Measurements from ENCODE around the gene ZNF275. TPM values are rescaled to one million over a fixed set of nuclear protein-coding genes. Genes with fewer than 3 reads are reported as not detected.
"Not testable (repeated sequence)": the region's sequence is repeated elsewhere in the genome, so short reads cannot be mapped to it uniquely, and the experiment has no call there.

The ZNF275 gene
- total and polyA plus RNA-seq, 4 donors, result 2.7 to 11.5 (median 6.7) TPM

DNA sequence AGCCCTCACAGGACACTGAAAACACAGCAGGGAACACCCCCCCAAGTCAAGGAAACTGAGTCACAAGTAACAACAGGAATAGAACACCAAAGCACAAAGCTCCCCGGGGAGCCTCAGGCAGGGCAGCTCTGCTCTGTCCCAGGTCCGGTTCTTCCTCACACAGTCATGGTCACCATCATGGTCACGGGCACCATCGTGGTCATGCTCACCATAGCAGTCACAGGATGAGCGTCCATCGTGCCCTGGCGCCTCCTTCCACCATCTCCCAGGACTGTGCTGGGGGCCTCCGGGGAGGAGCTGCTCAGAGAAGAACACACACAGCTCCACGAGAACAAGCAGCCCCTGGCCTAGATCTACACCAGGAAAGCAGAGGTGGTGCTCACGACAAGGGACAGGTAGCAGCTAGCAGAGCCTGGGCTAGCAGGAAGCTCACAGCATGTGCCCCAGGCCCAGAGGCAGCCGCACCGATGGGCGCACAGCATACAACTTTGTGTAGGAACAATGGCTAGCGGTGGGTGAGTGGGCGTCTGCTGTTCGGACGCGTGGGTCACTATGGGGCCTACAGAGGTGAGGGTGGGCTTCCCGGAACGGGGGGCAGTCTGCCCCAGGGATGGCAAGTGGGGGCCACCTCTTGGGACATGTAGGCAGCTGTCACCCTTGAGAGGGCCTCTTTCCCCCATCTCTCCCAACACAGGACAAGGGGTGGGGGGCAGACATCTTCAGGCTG is 15.8 kb upstream of the ZNF275 start:
- TF ChIP-seq, protein P1, sequence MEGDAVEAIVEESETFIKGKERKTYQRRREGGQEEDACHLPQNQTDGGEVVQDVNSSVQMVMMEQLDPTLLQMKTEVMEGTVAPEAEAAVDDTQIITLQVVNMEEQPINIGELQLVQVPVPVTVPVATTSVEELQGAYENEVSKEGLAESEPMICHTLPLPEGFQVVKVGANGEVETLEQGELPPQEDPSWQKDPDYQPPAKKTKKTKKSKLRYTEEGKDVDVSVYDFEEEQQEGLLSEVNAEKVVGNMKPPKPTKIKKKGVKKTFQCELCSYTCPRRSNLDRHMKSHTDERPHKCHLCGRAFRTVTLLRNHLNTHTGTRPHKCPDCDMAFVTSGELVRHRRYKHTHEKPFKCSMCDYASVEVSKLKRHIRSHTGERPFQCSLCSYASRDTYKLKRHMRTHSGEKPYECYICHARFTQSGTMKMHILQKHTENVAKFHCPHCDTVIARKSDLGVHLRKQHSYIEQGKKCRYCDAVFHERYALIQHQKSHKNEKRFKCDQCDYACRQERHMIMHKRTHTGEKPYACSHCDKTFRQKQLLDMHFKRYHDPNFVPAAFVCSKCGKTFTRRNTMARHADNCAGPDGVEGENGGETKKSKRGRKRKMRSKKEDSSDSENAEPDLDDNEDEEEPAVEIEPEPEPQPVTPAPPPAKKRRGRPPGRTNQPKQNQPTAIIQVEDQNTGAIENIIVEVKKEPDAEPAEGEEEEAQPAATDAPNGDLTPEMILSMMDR (IDR thresholded peaks at IDR 0.05; ENCODE audit: control extremely low read depth, extremely low read depth), result no peak
- 91 to 98% methylated on average over 14 to 20 of the region's 20 CpGs for WGBS, 2 donors
- H3K9ac ChIP-seq (ENCODE audit: insufficient read depth in 1 of 2, low read length in 2 of 2), result no peak overlapping the region

DNA sequence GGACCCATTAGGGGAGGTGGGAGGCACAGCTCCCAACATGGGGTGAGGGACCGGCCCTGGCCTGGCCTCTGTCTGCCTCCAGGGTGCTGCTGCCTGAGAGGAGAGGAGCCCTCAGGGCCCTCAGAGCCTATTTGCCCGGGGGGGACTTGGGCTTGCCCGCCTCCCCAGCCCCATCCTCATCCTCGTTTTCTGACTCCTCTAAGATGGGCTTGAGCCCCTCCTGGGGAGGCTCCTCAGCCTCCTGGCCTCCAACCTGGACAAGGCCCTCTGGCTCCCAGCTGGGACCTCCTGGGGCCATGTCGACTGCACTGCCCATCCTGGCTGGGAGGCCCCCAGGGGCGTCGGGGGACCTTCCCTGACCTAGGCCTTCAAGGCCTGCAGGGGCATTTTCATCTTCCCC is 15.1 kb upstream of the ZNF275 start:
- DNase-seq (no peak), ATAC-seq (ENCODE audit: insufficient read depth, low FRiP score) (no peak)
- Histone ChIP-seq H3K4me1 (ENCODE audit: control insufficient read depth in 5 of 5, insufficient read depth in 5 of 5, low read length in 5 of 5) (no peaks in the 10 kb centered on the region), H3K27ac (ENCODE audit: low read depth in 1 of 2, low read length in 1 of 2) (no peak overlapping the region), H3K27me3 (ENCODE audit: control insufficient read depth in 3 of 3, insufficient read depth in 3 of 3, low read length in 2 of 3) (peaks cover 0 to 15% (median 2%) of the 10 kb centered on the region in 3 donors), H3K9me3 (ENCODE audit: control insufficient read depth in 4 of 4, insufficient read depth in 3 of 4, low read length in 3 of 4) (peaks cover 0 to 6% (median 0%) of the 10 kb centered on the region in 4 donors), H3K9ac (ENCODE audit: insufficient read depth in 1 of 2, low read length in 2 of 2) (no peak overlapping the region), H3K36me3 (ENCODE audit: control insufficient read depth in 4 of 4, insufficient read depth in 4 of 4, low read length in 4 of 4) (no peaks in the 10 kb centered on the region), H3K4me3 (no peak overlapping the region)
- 80 to 82% methylated on average over 4 to 7 of the region's 7 CpGs for WGBS, 2 donors
- TF ChIP-seq, protein P1 (IDR thresholded peaks at IDR 0.05; ENCODE audit: control extremely low read depth, extremely low read depth), result no peak

More for the DNA sequence above, 15.8 kb upstream of the ZNF275 start:
- Histone ChIP-seq H3K36me3 (ENCODE audit: control insufficient read depth in 4 of 4, insufficient read depth in 4 of 4, low read length in 4 of 4) (no peaks in the 10 kb centered on the region), H3K4me1 (ENCODE audit: control insufficient read depth in 5 of 5, insufficient read depth in 5 of 5, low read length in 5 of 5) (no peaks in the 10 kb centered on the region), H3K9me3 (ENCODE audit: control insufficient read depth in 4 of 4, insufficient read depth in 3 of 4, low read length in 3 of 4) (peaks cover 0 to 6% (median 0%) of the 10 kb centered on the region in 4 donors), H3K4me3 (no peak overlapping the region), H3K27me3 (ENCODE audit: control insufficient read depth in 3 of 3, insufficient read depth in 3 of 3, low read length in 2 of 3) (peaks cover 0 to 13% (median 2%) of the 10 kb centered on the region in 3 donors), H3K27ac (ENCODE audit: low read depth in 1 of 2, low read length in 1 of 2) (no peak overlapping the region)
- DNase-seq (no peak), ATAC-seq (ENCODE audit: insufficient read depth, low FRiP score) (no peak)

DNA sequence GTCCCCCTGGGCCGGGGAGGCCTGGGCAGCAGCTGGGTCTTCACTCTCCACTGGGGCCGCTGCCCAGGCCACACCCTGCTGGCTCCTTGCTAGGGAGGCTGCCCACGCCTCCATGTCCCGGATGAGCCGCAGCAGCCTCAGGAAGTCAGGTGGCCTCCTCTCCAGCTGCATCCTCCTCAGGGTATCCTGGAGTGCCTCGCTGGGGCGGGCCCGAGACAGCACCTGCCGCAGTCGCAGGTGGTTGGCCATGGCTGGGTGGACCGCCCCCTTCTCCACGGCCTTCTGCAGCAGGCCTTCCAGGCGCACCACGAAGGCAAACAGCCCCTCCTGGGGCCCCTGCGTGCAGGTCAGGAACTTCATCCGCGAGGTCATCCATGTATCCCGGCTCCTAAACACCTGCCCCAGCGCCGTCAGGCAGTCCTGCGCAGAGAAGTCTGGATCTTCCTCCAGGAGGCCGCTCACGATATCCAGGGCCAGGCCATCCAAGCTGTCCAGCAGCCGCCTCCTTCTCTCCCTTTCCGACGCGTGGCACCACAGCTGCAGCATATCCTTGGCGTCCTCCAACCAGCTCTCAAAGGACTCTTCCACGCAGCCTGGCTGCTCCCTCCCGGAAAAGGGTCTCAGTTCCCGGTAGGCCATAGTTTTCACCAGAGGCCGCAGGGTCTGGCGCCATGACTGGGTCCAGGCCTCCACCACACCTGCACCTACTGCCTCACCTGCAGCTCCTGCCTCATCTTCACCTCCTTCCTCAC is 14.5 kb upstream of the ZNF275 start:
- DNase-seq (peak; percentile 32 to 50 (median 39)), ATAC-seq (ENCODE audit: insufficient read depth, low FRiP score) (no peak)
- TF ChIP-seq, protein P1 (IDR thresholded peaks at IDR 0.05; ENCODE audit: control extremely low read depth, extremely low read depth), result no peak
- H3K4me1 ChIP-seq (ENCODE audit: control insufficient read depth in 5 of 5, insufficient read depth in 5 of 5, low read length in 5 of 5), result no peaks in the 10 kb centered on the region
- 82 to 95% methylated on average over 16 to 33 of the region's 33 CpGs for WGBS, 2 donors
- peaks cover 0 to 15% (median 2%) of the 10 kb centered on the region in 3 donors for H3K27me3 ChIP-seq (ENCODE audit: control insufficient read depth in 3 of 3, insufficient read depth in 3 of 3, low read length in 2 of 3)
- H3K9me3 ChIP-seq (ENCODE audit: control insufficient read depth in 4 of 4, insufficient read depth in 3 of 4, low read length in 3 of 4), result peaks cover 0 to 6% (median 0%) of the 10 kb centered on the region in 4 donors
- no peaks in the 10 kb centered on the region for H3K36me3 ChIP-seq (ENCODE audit: control insufficient read depth in 4 of 4, insufficient read depth in 4 of 4, low read length in 4 of 4)
- no peak overlapping the region for H3K4me3 ChIP-seq
- no peak overlapping the region for H3K27ac ChIP-seq (ENCODE audit: low read depth in 1 of 2, low read length in 1 of 2)
- no peak overlapping the region for H3K9ac ChIP-seq (ENCODE audit: insufficient read depth in 1 of 2, low read length in 2 of 2)

DNA sequence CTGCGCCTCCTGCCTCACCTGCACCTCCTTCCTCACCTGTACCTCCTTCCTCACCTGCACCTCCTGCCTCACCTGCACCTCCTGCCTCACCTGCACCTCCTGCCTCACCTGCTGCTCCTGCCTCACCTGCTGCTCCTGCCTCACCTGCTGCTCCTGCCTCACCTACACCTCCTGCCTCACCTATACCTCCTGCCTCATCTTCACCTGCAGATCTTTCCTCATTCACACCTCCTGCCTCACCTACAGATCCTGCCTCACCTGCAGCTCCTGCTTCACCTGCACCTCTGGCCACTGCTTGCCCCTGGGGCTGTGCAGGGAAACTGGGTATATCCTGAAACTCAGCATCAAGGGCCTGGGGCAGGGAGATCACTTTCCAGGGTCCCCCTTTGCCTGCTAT is 13.9 kb upstream of the ZNF275 start:
- not testable (repeated sequence) for H3K36me3 ChIP-seq (ENCODE audit: control insufficient read depth in 4 of 4, insufficient read depth in 4 of 4, low read length in 4 of 4); DNase-seq; H3K4me3 ChIP-seq; H3K27ac ChIP-seq (ENCODE audit: low read depth in 1 of 2, low read length in 1 of 2); H3K9me3 ChIP-seq (ENCODE audit: control insufficient read depth in 4 of 4, insufficient read depth in 3 of 4, low read length in 3 of 4); H3K9ac ChIP-seq (ENCODE audit: insufficient read depth in 1 of 2, low read length in 2 of 2); ATAC-seq (ENCODE audit: insufficient read depth, low FRiP score); H3K4me1 ChIP-seq (ENCODE audit: control insufficient read depth in 5 of 5, insufficient read depth in 5 of 5, low read length in 5 of 5)
- peaks cover 0 to 15% (median 2%) of the 10 kb centered on the region in 3 donors for H3K27me3 ChIP-seq (ENCODE audit: control insufficient read depth in 3 of 3, insufficient read depth in 3 of 3, low read length in 2 of 3)
- WGBS, 2 donors, result 93% methylated on average over 1 of the region's 1 CpG; no CpG with 5 or more reads in 1 of the 2 donors

All from lung (tissue), 12 donors.